Measurements from ENCODE around the gene IL31RA.
"Not testable (repeated sequence)": the region's sequence is repeated elsewhere in the genome, so short reads cannot be mapped to it uniquely, and the experiment has no call there.

Gene IL31RA

GRCh38 chr5:55934720-55935119 is 83.6 kb downstream of the IL31RA start:
- H2BK15ac ChIP-seq (ENCODE audit: low read length), result no peak overlapping the region
- WGBS, 2 donors (ENCODE audit: extremely low coverage in 2 of 2, insufficient read length in 2 of 2, insufficient replicate concordance in 1 of 2), result no CpG with 5 or more reads among the region's 2 CpGs
- H4K8ac ChIP-seq (ENCODE audit: low read depth, low read length), result no peak overlapping the region
- H2BK120ac ChIP-seq (ENCODE audit: low read depth, low read length), result no peak overlapping the region
- no peak overlapping the region for H3K4me3 ChIP-seq (ENCODE audit: low read length in 2 of 2)
- no peak overlapping the region for H3K27ac ChIP-seq (replicated peaks; ENCODE audit: low read length)
- H2AK5ac ChIP-seq (ENCODE audit: low read depth, low read length), result no peak overlapping the region
- H3K9ac ChIP-seq (ENCODE audit: low read depth, low read length, poor library complexity), result no peak overlapping the region
- no peak overlapping the region for H3K4ac ChIP-seq (ENCODE audit: low read length)
- no peaks in the 10 kb centered on the region for H3K9me3 ChIP-seq (replicated peaks in 1 of 2; ENCODE audit: control insufficient read depth in 2 of 2, insufficient read depth in 1 of 2, low read depth in 1 of 2, low read length in 2 of 2)
- no peak overlapping the region for H3K4me2 ChIP-seq (ENCODE audit: insufficient read depth, low read length, poor library complexity, severe bottlenecking)
- no peak overlapping the region for H4K91ac ChIP-seq (ENCODE audit: low read depth, low read length, poor library complexity)
- peaks cover 0 to 24% of the 10 kb centered on the region in 2 donors for H3K36me3 ChIP-seq (replicated peaks in 1 of 2; ENCODE audit: control insufficient read depth in 2 of 2, insufficient read depth in 2 of 2, low read length in 2 of 2)
- H2BK5ac ChIP-seq (ENCODE audit: low read length), result no peak overlapping the region
- H3K79me1 ChIP-seq (ENCODE audit: low read depth, low read length), result no peaks in the 10 kb centered on the region
- DNase-seq (ENCODE audit: low spot score), result no peak
- no peak overlapping the region for H2AFZ ChIP-seq (ENCODE audit: low read length)
- H2BK12ac ChIP-seq (ENCODE audit: low read length), result no peak overlapping the region
- no peaks in the 10 kb centered on the region for H3K4me1 ChIP-seq (ENCODE audit: control insufficient read depth in 2 of 2, insufficient read depth in 1 of 2, low read depth in 1 of 2, low read length in 2 of 2)
- H3K27me3 ChIP-seq (ENCODE audit: control insufficient read depth in 3 of 3, insufficient read depth in 3 of 3, low read depth in 1 of 3, low read length in 3 of 3), result no peaks in the 10 kb centered on the region
- H3K23ac ChIP-seq (ENCODE audit: low read depth, low read length, poor library complexity), result no peak overlapping the region
- H3K18ac ChIP-seq (ENCODE audit: low read length), result no peak overlapping the region
- no peak overlapping the region for H3K14ac ChIP-seq (ENCODE audit: low read length)

GRCh38 chr5:55935371-55935770 is 84.2 kb downstream of the IL31RA start:
- no peak overlapping the region for H3K27ac ChIP-seq (replicated peaks; ENCODE audit: low read length)
- 100% methylated on average over 2 of the region's 6 CpGs; no CpG with 5 or more reads in 1 of the 2 donors for WGBS, 2 donors (ENCODE audit: extremely low coverage in 2 of 2, insufficient read length in 2 of 2, insufficient replicate concordance in 1 of 2)

GRCh38 chr5:55936100-55936693 is 85.0 kb downstream of the IL31RA start:
- no peak overlapping the region for H2AK5ac ChIP-seq (ENCODE audit: low read depth, low read length)
- no peak overlapping the region for H2AFZ ChIP-seq (ENCODE audit: low read length)
- H3K14ac ChIP-seq (ENCODE audit: low read length), result no peak overlapping the region
- H4K8ac ChIP-seq (ENCODE audit: low read depth, low read length), result no peak overlapping the region
- no peak overlapping the region for H3K4ac ChIP-seq (ENCODE audit: low read length)
- no peak overlapping the region for H2BK15ac ChIP-seq (ENCODE audit: low read length)
- no peak overlapping the region for H3K18ac ChIP-seq (ENCODE audit: low read length)
- no peak overlapping the region for H3K27ac ChIP-seq (replicated peaks; ENCODE audit: low read length)
- no peaks in the 10 kb centered on the region for H3K27me3 ChIP-seq (ENCODE audit: control insufficient read depth in 3 of 3, insufficient read depth in 3 of 3, low read depth in 1 of 3, low read length in 3 of 3)
- no peak overlapping the region for H3K4me3 ChIP-seq (ENCODE audit: low read length in 2 of 2)
- no peak overlapping the region for H4K91ac ChIP-seq (ENCODE audit: low read depth, low read length, poor library complexity)
- H2BK12ac ChIP-seq (ENCODE audit: low read length), result no peak overlapping the region
- no peak overlapping the region for H3K9ac ChIP-seq (ENCODE audit: low read depth, low read length, poor library complexity)
- no peak overlapping the region for H2BK5ac ChIP-seq (ENCODE audit: low read length)
- peak; percentile 54 for DNase-seq (ENCODE audit: low spot score)
- no peak overlapping the region for H3K4me2 ChIP-seq (ENCODE audit: insufficient read depth, low read length, poor library complexity, severe bottlenecking)
- WGBS, 2 donors (ENCODE audit: extremely low coverage in 2 of 2, insufficient read length in 2 of 2, insufficient replicate concordance in 1 of 2), result no CpG with 5 or more reads among the region's 3 CpGs
- H3K4me1 ChIP-seq (ENCODE audit: control insufficient read depth in 2 of 2, insufficient read depth in 1 of 2, low read depth in 1 of 2, low read length in 2 of 2), result no peaks in the 10 kb centered on the region
- H3K79me1 ChIP-seq (ENCODE audit: low read depth, low read length), result no peaks in the 10 kb centered on the region
- peaks cover 0 to 39% of the 10 kb centered on the region in 2 donors for H3K36me3 ChIP-seq (replicated peaks in 1 of 2; ENCODE audit: control insufficient read depth in 2 of 2, insufficient read depth in 2 of 2, low read length in 2 of 2)
- H3K9me3 ChIP-seq (replicated peaks in 1 of 2; ENCODE audit: control insufficient read depth in 2 of 2, insufficient read depth in 1 of 2, low read depth in 1 of 2, low read length in 2 of 2), result no peaks in the 10 kb centered on the region
- no peak overlapping the region for H2BK120ac ChIP-seq (ENCODE audit: low read depth, low read length)
- no peak overlapping the region for H3K23ac ChIP-seq (ENCODE audit: low read depth, low read length, poor library complexity)

More at GRCh38 chr5:55935371-55935770, 84.2 kb downstream of the IL31RA start:
- no peak for DNase-seq (ENCODE audit: low spot score)
- Histone ChIP-seq H3K27me3 (ENCODE audit: control insufficient read depth in 3 of 3, insufficient read depth in 3 of 3, low read depth in 1 of 3, low read length in 3 of 3) (no peaks in the 10 kb centered on the region), H4K8ac (ENCODE audit: low read depth, low read length) (no peak overlapping the region), H3K14ac (ENCODE audit: low read length) (no peak overlapping the region), H2BK120ac (ENCODE audit: low read depth, low read length) (no peak overlapping the region), H2AK5ac (ENCODE audit: low read depth, low read length) (no peak overlapping the region), H4K91ac (ENCODE audit: low read depth, low read length, poor library complexity) (no peak overlapping the region), H2BK12ac (ENCODE audit: low read length) (no peak overlapping the region), H3K9ac (ENCODE audit: low read depth, low read length, poor library complexity) (no peak overlapping the region), H2BK5ac (ENCODE audit: low read length) (no peak overlapping the region), H2AFZ (ENCODE audit: low read length) (no peak overlapping the region), H3K23ac (ENCODE audit: low read depth, low read length, poor library complexity) (no peak overlapping the region), H3K4ac (ENCODE audit: low read length) (no peak overlapping the region), H3K18ac (ENCODE audit: low read length) (no peak overlapping the region), H3K9me3 (replicated peaks in 1 of 2; ENCODE audit: control insufficient read depth in 2 of 2, insufficient read depth in 1 of 2, low read depth in 1 of 2, low read length in 2 of 2) (no peaks in the 10 kb centered on the region), H2BK15ac (ENCODE audit: low read length) (no peak overlapping the region), H3K36me3 (replicated peaks in 1 of 2; ENCODE audit: control insufficient read depth in 2 of 2, insufficient read depth in 2 of 2, low read length in 2 of 2) (peaks cover 0 to 31% of the 10 kb centered on the region in 2 donors), H3K79me1 (ENCODE audit: low read depth, low read length) (no peaks in the 10 kb centered on the region), H3K4me3 (ENCODE audit: low read length in 2 of 2) (no peak overlapping the region), H3K4me1 (ENCODE audit: control insufficient read depth in 2 of 2, insufficient read depth in 1 of 2, low read depth in 1 of 2, low read length in 2 of 2) (no peaks in the 10 kb centered on the region), H3K4me2 (ENCODE audit: insufficient read depth, low read length, poor library complexity, severe bottlenecking) (no peak overlapping the region)

DNA sequence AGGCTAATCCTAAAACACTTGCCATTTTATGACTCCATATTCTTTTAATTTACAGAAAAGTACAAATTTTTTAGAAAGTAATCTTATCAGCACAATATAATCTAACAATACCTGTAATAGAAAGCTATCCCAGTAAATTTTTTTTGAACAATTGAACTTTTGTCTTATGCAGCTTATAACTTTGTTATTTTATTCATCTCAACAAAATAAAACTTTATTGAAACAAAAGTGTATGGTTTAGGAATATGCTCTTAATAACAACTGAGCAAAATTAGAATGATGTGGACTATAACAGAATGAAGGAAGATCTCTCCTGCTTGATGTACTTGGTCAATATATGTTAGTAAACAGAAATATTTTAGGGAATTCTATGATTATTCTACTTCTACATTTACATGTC is 86.4 kb downstream of the IL31RA start:
- H3K23ac ChIP-seq (ENCODE audit: low read depth, low read length, poor library complexity); H3K4me3 ChIP-seq (ENCODE audit: low read length in 2 of 2); H3K27me3 ChIP-seq (ENCODE audit: control insufficient read depth in 3 of 3, insufficient read depth in 3 of 3, low read depth in 1 of 3, low read length in 3 of 3); H2BK5ac ChIP-seq (ENCODE audit: low read length); H3K4ac ChIP-seq (ENCODE audit: low read length); H3K18ac ChIP-seq (ENCODE audit: low read length); H2BK120ac ChIP-seq (ENCODE audit: low read depth, low read length); H3K9ac ChIP-seq (ENCODE audit: low read depth, low read length, poor library complexity); H3K9me3 ChIP-seq (replicated peaks in 1 of 2; ENCODE audit: control insufficient read depth in 2 of 2, insufficient read depth in 1 of 2, low read depth in 1 of 2, low read length in 2 of 2); H4K91ac ChIP-seq (ENCODE audit: low read depth, low read length, poor library complexity); H3K4me1 ChIP-seq (ENCODE audit: control insufficient read depth in 2 of 2, insufficient read depth in 1 of 2, low read depth in 1 of 2, low read length in 2 of 2); H3K27ac ChIP-seq (replicated peaks; ENCODE audit: low read length); H4K8ac ChIP-seq (ENCODE audit: low read depth, low read length); DNase-seq (ENCODE audit: low spot score); H3K4me2 ChIP-seq (ENCODE audit: insufficient read depth, low read length, poor library complexity, severe bottlenecking); H3K79me1 ChIP-seq (ENCODE audit: low read depth, low read length); H2BK12ac ChIP-seq (ENCODE audit: low read length); H2BK15ac ChIP-seq (ENCODE audit: low read length); H2AK5ac ChIP-seq (ENCODE audit: low read depth, low read length); H3K14ac ChIP-seq (ENCODE audit: low read length); H2AFZ ChIP-seq (ENCODE audit: low read length): not testable (repeated sequence)
- H3K36me3 ChIP-seq (replicated peaks in 1 of 2; ENCODE audit: control insufficient read depth in 2 of 2, insufficient read depth in 2 of 2, low read length in 2 of 2), result peaks cover 2 to 53% of the 10 kb centered on the region in 2 donors

Data from neuronal stem cell (in vitro differentiated cells).